Fibroblast of lung (primary cell): ENCODE data around the gene HCAR2. TPM values are rescaled to one million over a fixed set of nuclear protein-coding genes. Genes with fewer than 3 reads are reported as not detected.
A peak's percentile ranks its signal among the peaks of the same experiment; 100 is the strongest.

ENCODE experiments used
- DNase-seq, 2 donors: peaks; one replicate each; pipeline versions ENCODE4 v3.0.0 to v3.0.0-alpha.2; 2010; ENCODE audit warnings: low read depth in 2 of 2
- H2AFZ ChIP-seq: 2 replicates; pipeline ENCODE4 v1.5.1; 2012; ENCODE audit warnings: low read length, control low read depth, inconsistent platforms
- H3K27ac ChIP-seq: 2 replicates; pipeline ENCODE4 v1.5.1; 2011; ENCODE audit warnings: low read length, control low read depth; ENCODE audit not compliant: insufficient read depth
- H3K27me3 ChIP-seq: 2 replicates; pipeline ENCODE4 v1.5.1; 2011; ENCODE audit warnings: mild to moderate bottlenecking, low read length; ENCODE audit not compliant: control insufficient read depth, insufficient read depth
- H3K36me3 ChIP-seq: 2 replicates; pipeline ENCODE4 v1.5.1; 2011; ENCODE audit warnings: low read length; ENCODE audit not compliant: control insufficient read depth, insufficient read depth
- H3K4me1 ChIP-seq: 2 replicates; pipeline ENCODE4 v1.5.1; 2011; ENCODE audit warnings: low read length; ENCODE audit not compliant: control insufficient read depth, insufficient read depth; ENCODE audit errors: extremely low read depth
- H3K4me2 ChIP-seq: 2 replicates; pipeline ENCODE4 v1.5.1; 2011; ENCODE audit warnings: low read length, control low read depth; ENCODE audit not compliant: insufficient read depth; ENCODE audit errors: extremely low read depth
- H3K4me3 ChIP-seq, 4 experiments: fragments of 200-600 bp in 1 of 4; sonication (generic) in 1 of 4; replicated peaks in 1 of 4; 2 replicates each; pipeline ENCODE4 v1.5.1; 2011 to 2016; ENCODE audit warnings: low read length in 4 of 4, low read depth in 3 of 4, mild to moderate bottlenecking in 3 of 4, control low read depth in 2 of 4, inconsistent platforms in 1 of 4, mixed read lengths in 1 of 4; ENCODE audit not compliant: insufficient read depth in 1 of 4; ENCODE audit errors: control extremely low read depth in 1 of 4
- H3K79me2 ChIP-seq: 2 replicates; pipeline ENCODE4 v1.5.1; 2012; ENCODE audit warnings: mild to moderate bottlenecking, low read length, inconsistent platforms; ENCODE audit not compliant: control insufficient read depth, insufficient read depth
- H3K9ac ChIP-seq: 2 replicates; pipeline ENCODE4 v1.5.1; 2011; ENCODE audit warnings: mild to moderate bottlenecking, low read length, control low read depth; ENCODE audit not compliant: insufficient read depth
- H3K9me3 ChIP-seq: 2 replicates; pipeline ENCODE4 v1.5.1; 2012; ENCODE audit warnings: low read depth, low read length; ENCODE audit not compliant: control insufficient read depth, insufficient read depth
- H4K20me1 ChIP-seq: 2 replicates; pipeline ENCODE4 v1.5.1; 2011; ENCODE audit warnings: low read length; ENCODE audit not compliant: control insufficient read depth, insufficient read depth; ENCODE audit errors: extremely low read depth
- CTCF ChIP-seq, 2 donors: IDR thresholded peaks in 1 of 2; conservative IDR thresholded peaks in 1 of 2; 1 replicate in 1 of 2; 2 replicates in 1 of 2; pipeline ENCODE4 v1.5.1; 2011 to 2012; ENCODE audit warnings: low read length in 2 of 2, control low read depth in 1 of 2, inconsistent platforms in 1 of 2, low read depth in 1 of 2, mild to moderate bottlenecking in 1 of 2
- EZH2 ChIP-seq: IDR thresholded peaks from 2 replicates; pipeline ENCODE4 v1.5.1; 2012; ENCODE audit warnings: low read length, control low read depth, mild to moderate bottlenecking; ENCODE audit errors: missing control alignments
- polyA plus RNA-seq, 2 donors: library from polyadenylated mRNA; depleted of rRNA in 1 of 2; stranded (reverse) in 1 of 2; unstranded in 1 of 2; fragments of >200 nt; gene quantifications; 2 replicates each; pipeline ENCODE4 v1.2.1, GENCODE V29; 2011 to 2012; ENCODE audit warnings: missing spikeins in 1 of 2
- total RNA-seq: library from RNA; depleted of rRNA; stranded (reverse); fragments of >200 nt; gene quantifications from 2 replicates; pipeline ENCODE4 v1.2.1, GENCODE V29; 2014

Gene HCAR2
- total and polyA plus RNA-seq, 2 donors (not counting 1 experiment from before 2014, with no cell fraction given): under 0.01 TPM; not detected in 1

- DNase-seq: no peak
- no peaks in the 10 kb centered on the region for H3K9me3 ChIP-seq
- H3K9ac ChIP-seq: no peak overlapping the region
- no peak overlapping the region for H2AFZ ChIP-seq
- no peak overlapping the region for H3K27ac ChIP-seq
- H3K36me3 ChIP-seq: no peaks in the 10 kb centered on the region
- H3K4me1 ChIP-seq: no peaks in the 10 kb centered on the region
- H3K27me3 ChIP-seq: no peaks in the 10 kb centered on the region
- no peaks in the 10 kb centered on the region for H3K79me2 ChIP-seq
- no peak overlapping the region for H3K4me3 ChIP-seq
- no peak overlapping the region for H3K4me2 ChIP-seq
- TF ChIP-seq EZH2: no peak
- no peak for TF ChIP-seq CTCF (conservative IDR thresholded peaks at IDR 0.05 in 1 of 2, IDR thresholded peaks at IDR 0.05 in 1 of 2; ENCODE audit: low read depth in 1 of 2, low read length in 2 of 2)
- H4K20me1 ChIP-seq: no peaks in the 10 kb centered on the region
Observed at GRCh38 chr12:122661938-122662337, 41.2 kb downstream of the HCAR2 start.

- H3K9ac ChIP-seq: no peak overlapping the region
- H3K9me3 ChIP-seq: no peaks in the 10 kb centered on the region
- H3K4me3 ChIP-seq: no peak overlapping the region
- no peaks in the 10 kb centered on the region for H3K79me2 ChIP-seq
- no peaks in the 10 kb centered on the region for H3K27me3 ChIP-seq
- no peaks in the 10 kb centered on the region for H4K20me1 ChIP-seq
- no peaks in the 10 kb centered on the region for H3K36me3 ChIP-seq
- no peak overlapping the region for H3K27ac ChIP-seq
- H3K4me2 ChIP-seq: no peak overlapping the region
- H3K4me1 ChIP-seq: no peaks in the 10 kb centered on the region
- no peak for DNase-seq
- H2AFZ ChIP-seq: no peak overlapping the region
- TF ChIP-seq CTCF (conservative IDR thresholded peaks at IDR 0.05 in 1 of 2, IDR thresholded peaks at IDR 0.05 in 1 of 2; ENCODE audit: low read depth in 1 of 2, low read length in 2 of 2) (no peak), EZH2 (no peak)
Observed at GRCh38 chr12:122661246-122661645, 41.9 kb downstream of the HCAR2 start.

GRCh38 chr12:122659579-122659978 is 43.6 kb downstream of the HCAR2 start:
- Histone ChIP-seq H3K27me3 (no peaks in the 10 kb centered on the region), H3K4me1 (no peaks in the 10 kb centered on the region), H3K4me2 (no peak overlapping the region), H2AFZ (no peak overlapping the region), H3K4me3 (no peak overlapping the region), H3K36me3 (no peaks in the 10 kb centered on the region), H3K27ac (no peak overlapping the region), H3K9ac (no peak overlapping the region), H3K79me2 (no peaks in the 10 kb centered on the region), H3K9me3 (no peaks in the 10 kb centered on the region), H4K20me1 (no peaks in the 10 kb centered on the region)
- peak in 1 of 2 donors; percentile 60 for DNase-seq
- no peak for TF ChIP-seq CTCF (conservative IDR thresholded peaks at IDR 0.05 in 1 of 2, IDR thresholded peaks at IDR 0.05 in 1 of 2; ENCODE audit: low read depth in 1 of 2, low read length in 2 of 2)
- TF ChIP-seq EZH2: no peak
